BJ (cell line): ENCODE data around the gene TDRD12. TPM values are rescaled to one million over a fixed set of nuclear protein-coding genes. Genes with fewer than 3 reads are reported as not detected.

Source experiments
- CTCF ChIA-PET: fragments of 350-600 bp; formaldehyde crosslinking; extraction: SDS; loops from one replicate; lab custom pipeline; 2021; ENCODE audit warnings: antibody characterized with exemption, inconsistent platforms; lab: Yijun Ruan, JAX
- POLR2A ChIA-PET: fragments of 300-600 bp; sonication (Branson Sonifier 250); formaldehyde crosslinking; extraction: SDS; loops from one replicate; lab custom pipeline; 2021; ENCODE audit warnings: antibody characterized with exemption; lab: Charles Lee
- DNase-seq: peaks from one replicate; pipeline ENCODE4 v3.0.0-alpha.2; 2011; ENCODE audit warnings: low read depth
- H3K27me3 ChIP-seq: 2 replicates; pipeline ENCODE4 v1.6.0; 2011; ENCODE audit warnings: low read length; ENCODE audit not compliant: control insufficient read depth, insufficient read depth
- H3K36me3 ChIP-seq: 2 replicates; pipeline ENCODE4 v1.5.1; 2011; ENCODE audit warnings: low read length; ENCODE audit not compliant: control insufficient read depth, insufficient read depth
- H3K4me3 ChIP-seq: 2 replicates; pipeline ENCODE4 v1.5.1; 2011; ENCODE audit warnings: low read depth, mild to moderate bottlenecking, control low read depth, low read length
- polyA plus RNA-seq: library from polyadenylated mRNA; depleted of rRNA; stranded (reverse); fragments of >200 nt; gene quantifications from 2 replicates; pipeline ENCODE4 v1.2.3, GENCODE V29; 2011
- TF ChIP-seq, protein P1 (sequence below): IDR thresholded peaks from 2 replicates; pipeline ENCODE4 v1.5.1; 2011; ENCODE audit warnings: low read depth, mild to moderate bottlenecking, control low read depth, inconsistent platforms, low read length, moderate library complexity; ENCODE audit not compliant: insufficient read depth

TDRD12 gene
- polyA plus RNA-seq, 1 experiment, result not detected

DNA sequence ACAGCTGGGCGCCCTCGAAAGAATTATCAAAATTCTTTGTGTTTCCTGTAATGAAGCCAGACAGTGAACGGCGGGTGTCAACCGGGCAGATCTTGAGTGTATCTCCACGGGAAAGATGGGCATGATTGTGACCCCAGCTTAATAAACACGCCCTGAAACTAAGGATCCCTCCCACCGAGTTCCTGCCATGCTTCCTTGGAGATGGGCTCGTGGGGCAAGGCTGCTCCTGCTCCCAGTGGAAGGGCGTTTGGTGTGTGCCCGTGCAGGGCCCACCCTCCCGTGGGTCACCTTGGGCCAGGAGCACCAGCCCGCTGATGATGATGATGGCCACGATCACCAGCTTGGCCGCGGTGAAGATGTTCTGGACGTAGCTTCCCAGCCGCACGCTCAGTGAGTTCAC is 142.6 kb downstream of the TDRD12 start:
- DNase-seq, result no peak
- no peak overlapping the region for H3K4me3 ChIP-seq
- ChIA-PET CTCF (no interaction called here), POLR2A (no interaction called here)
- TF ChIP-seq, protein P1, sequence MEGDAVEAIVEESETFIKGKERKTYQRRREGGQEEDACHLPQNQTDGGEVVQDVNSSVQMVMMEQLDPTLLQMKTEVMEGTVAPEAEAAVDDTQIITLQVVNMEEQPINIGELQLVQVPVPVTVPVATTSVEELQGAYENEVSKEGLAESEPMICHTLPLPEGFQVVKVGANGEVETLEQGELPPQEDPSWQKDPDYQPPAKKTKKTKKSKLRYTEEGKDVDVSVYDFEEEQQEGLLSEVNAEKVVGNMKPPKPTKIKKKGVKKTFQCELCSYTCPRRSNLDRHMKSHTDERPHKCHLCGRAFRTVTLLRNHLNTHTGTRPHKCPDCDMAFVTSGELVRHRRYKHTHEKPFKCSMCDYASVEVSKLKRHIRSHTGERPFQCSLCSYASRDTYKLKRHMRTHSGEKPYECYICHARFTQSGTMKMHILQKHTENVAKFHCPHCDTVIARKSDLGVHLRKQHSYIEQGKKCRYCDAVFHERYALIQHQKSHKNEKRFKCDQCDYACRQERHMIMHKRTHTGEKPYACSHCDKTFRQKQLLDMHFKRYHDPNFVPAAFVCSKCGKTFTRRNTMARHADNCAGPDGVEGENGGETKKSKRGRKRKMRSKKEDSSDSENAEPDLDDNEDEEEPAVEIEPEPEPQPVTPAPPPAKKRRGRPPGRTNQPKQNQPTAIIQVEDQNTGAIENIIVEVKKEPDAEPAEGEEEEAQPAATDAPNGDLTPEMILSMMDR, result no peak
- H3K36me3 ChIP-seq, result no peaks in the 10 kb centered on the region
- H3K27me3 ChIP-seq, result no peaks in the 10 kb centered on the region

DNA sequence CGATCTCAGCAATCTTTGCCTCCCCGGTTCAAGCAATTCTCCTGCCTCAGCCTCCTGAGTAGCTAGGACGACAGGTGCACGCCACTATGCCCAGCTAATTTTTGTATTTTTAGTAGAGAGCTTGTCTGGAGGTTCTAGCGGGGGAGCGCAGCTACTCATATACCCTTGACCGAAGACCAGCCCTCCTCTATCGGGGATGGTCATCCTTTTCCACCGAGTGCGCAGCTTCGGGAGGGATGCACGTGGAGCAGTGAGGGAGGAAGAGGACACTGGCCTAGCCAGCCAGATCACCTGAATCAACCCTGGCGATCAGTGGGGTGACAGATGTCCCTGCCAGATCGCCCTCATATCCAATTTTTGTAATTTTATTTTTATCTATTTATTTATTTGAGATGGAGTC is 143.2 kb downstream of the TDRD12 start:
- POLR2A ChIA-PET, result no interaction called here
- DNase-seq, result no peak
- Histone ChIP-seq H3K27me3 (no peaks in the 10 kb centered on the region), H3K4me3 (no peak overlapping the region), H3K36me3 (no peaks in the 10 kb centered on the region)
- CTCF ChIA-PET, result no interaction called here
- TF ChIP-seq, protein P1, result no peak

DNA sequence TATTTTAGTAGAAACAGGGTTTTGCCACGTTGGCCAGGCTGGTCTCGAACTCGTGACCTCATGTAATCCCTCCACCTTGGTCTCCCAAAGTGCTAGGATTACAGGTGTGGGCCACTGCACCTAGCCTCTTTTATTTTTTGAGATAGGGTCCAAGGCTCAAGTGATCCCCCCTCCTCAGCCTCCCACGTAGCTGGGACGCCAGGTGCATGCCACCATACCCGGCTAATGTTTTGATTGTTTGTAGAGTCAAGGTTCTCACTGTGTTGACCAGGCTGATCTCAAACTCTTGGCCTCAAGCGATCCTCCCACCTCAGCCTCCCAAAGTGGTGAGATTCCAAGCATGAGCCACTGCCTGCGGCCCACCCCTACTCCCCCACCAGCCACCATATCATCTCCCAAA is 143.7 kb downstream of the TDRD12 start:
- POLR2A ChIA-PET, result no interaction called here

DNA sequence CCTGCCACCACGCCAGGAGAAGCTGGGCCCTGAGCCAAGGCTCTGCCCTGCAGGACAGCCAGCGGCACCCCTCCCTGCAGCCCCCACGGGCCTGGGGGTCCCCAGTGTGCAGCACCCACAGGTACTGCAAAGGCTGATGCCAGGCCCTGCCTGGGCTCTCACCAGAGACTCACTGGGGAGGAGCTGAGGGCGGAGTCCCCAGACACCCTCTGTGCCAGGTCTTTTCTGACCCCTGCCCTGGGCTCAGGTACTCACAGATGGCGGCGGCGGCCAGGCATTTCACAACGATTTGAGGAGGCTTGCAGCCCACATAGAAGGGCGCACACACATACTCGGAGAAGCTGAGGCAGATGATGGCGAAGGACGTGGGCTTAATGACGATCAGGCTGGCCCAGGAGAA is 144.3 kb downstream of the TDRD12 start:
- H3K36me3 ChIP-seq, result no peaks in the 10 kb centered on the region
- DNase-seq, result no peak
- no peak overlapping the region for H3K4me3 ChIP-seq
- TF ChIP-seq, protein P1, result no peak
- ChIA-PET CTCF (no interaction called here), POLR2A (no interaction called here)
- no peaks in the 10 kb centered on the region for H3K27me3 ChIP-seq

More for the DNA sequence above, 143.7 kb downstream of the TDRD12 start:
- no peaks in the 10 kb centered on the region for H3K27me3 ChIP-seq
- TF ChIP-seq, protein P1, result no peak
- no peaks in the 10 kb centered on the region for H3K36me3 ChIP-seq
- DNase-seq, result no peak
- H3K4me3 ChIP-seq, result no peak overlapping the region
- CTCF ChIA-PET, result no interaction called here

DNA sequence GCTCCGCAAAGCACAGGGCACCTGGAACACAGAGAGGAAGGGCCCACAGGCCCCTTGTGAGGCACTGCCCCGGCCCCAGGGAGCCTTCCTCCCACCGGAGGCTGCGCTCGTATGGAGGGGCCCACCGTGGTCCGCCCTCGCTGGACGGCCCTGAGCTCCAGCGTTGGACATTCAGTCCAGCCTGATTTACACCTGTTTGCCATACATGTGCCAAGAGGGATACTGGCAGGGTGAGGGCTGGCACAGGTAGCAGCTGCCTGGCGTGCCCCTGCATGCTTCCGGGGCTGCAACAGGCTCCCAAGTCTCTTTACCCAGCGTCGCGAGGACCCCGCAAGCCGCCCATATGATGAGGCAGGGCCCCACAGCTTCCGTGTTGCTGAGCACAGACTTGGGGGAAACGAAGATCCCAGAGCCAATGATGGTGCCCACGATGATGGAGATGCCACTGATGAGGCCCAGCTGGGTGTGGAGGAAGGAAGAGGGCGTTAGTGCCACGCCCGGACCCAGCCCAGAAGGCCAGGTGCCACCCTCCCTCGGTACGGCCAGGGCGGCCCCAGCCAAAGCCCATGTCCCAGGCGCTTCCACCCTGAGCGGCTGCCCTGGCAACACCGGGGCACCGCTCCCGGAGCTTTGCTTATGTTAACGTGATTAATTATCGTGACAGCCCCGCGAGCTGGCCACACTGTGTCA is 144.9 kb downstream of the TDRD12 start:
- no peak overlapping the region for H3K4me3 ChIP-seq
- CTCF ChIA-PET, result no interaction called here

More for the DNA sequence above, 144.9 kb downstream of the TDRD12 start:
- Histone ChIP-seq H3K27me3 (no peaks in the 10 kb centered on the region), H3K36me3 (no peaks in the 10 kb centered on the region)
- TF ChIP-seq, protein P1, result no peak
- POLR2A ChIA-PET, result no interaction called here
- no peak for DNase-seq
